Measurements from ENCODE around the gene PRDX3.

- TF ChIP-seq EZH2 (IDR thresholded peaks at IDR 0.05) (no peak), POLR2AphosphoS5 (IDR thresholded peaks at IDR 0.05; ENCODE audit: borderline replicate concordance, low read depth, low read length) (no peak), FOXP2 (optimal IDR thresholded peaks at IDR 0.05; ENCODE audit: control extremely low read depth, extremely low read length, insufficient read depth) (no peak)
Observed at GRCh38 chr10:119143657-119144056, 35.0 kb downstream of the PRDX3 start.

Data from SK-N-MC (cell line).